ENCODE measurements around the gene PHLDA2. TPM values are rescaled to one million over a fixed set of nuclear protein-coding genes. Genes with fewer than 3 reads are reported as not detected.

The PHLDA2 gene, protein sequence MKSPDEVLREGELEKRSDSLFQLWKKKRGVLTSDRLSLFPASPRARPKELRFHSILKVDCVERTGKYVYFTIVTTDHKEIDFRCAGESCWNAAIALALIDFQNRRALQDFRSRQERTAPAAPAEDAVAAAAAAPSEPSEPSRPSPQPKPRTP
- total RNA-seq: not detected

DNA sequence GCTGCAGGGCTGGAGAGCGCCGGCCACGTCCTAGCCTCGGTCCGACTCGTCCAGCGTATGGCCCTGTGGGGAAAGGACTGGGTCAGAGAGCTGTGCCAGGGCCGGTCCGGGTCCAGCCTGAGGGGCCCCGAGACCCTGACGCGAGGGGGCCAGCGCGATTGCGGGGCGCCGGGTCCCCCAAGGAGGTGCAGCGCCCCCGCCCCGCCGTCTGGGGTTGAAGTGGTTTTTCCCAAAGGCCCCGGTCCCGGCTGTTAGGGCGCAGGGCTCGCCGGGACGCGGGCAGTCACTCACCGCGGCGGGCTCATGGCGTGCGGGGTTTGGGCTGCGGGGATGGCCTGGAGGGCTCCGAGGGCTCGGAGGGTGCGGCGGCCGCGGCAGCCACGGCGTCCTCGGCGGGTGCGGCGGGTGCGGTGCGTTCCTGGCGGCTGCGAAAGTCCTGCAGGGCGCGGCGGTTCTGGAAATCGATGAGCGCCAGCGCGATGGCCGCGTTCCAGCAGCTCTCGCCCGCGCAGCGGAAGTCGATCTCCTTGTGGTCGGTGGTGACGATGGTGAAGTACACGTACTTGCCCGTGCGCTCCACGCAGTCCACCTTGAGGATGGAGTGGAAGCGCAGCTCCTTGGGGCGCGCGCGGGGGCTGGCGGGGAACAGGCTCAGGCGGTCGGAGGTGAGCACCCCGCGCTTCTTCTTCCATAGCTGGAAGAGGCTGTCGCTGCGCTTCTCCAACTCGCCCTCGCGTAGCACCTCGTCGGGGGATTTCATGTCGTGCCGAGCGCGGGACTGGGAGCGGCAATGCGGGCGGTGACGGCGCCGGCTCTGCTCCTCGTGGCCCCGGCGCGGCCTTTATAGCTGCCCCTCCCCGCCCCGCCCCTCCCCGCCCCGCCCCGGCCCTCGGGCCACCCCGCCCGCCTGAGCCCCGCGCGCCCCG is at the start of gene PHLDA2:
TSS of gene PHLDA2 (minus strand) at position 816 of the 926 bp plus-strand sequence. CDS start at position 760, 56 bp downstream.

GRCh38 chr11:2885678-2886081 is 43.5 kb downstream of the PHLDA2 start, which contains the start of gene CDKN1C:
TSS of gene CDKN1C (minus strand) at chr11:2885775. CDS start at chr11:2885456, 319 bp downstream.

Small RNA genes within 50 kb of the gene (small RNA-seq; reads per million reads assigned to genes)
- 22.4 reads per million, percentile 95 among the genes with 10 or more reads in this experiment for gene SNORA54

Other genes starting within 250 kb of the PHLDA2 start
- 4.8 TPM for gene KCNQ1OT1, start 229.4 kb downstream of the PHLDA2 start, total RNA-seq
- gene CDKN1C, start 43.6 kb downstream of the PHLDA2 start, total RNA-seq: 40.4 TPM
- 216 TPM for gene NAP1L4, start 62.9 kb upstream of the PHLDA2 start, total RNA-seq
- 36.4 TPM for gene CARS1, start 128.0 kb upstream of the PHLDA2 start, total RNA-seq
- 26.3 TPM for gene OSBPL5, start 235.9 kb upstream of the PHLDA2 start, total RNA-seq